ENCODE data around the gene SOBP.

GRCh38 chr6:107563694-107564588 is 74.0 kb downstream of the SOBP start:
- no peak for TF ChIP-seq ZNF274 (IDR thresholded peaks at IDR 0.05; ENCODE audit: low read depth, low read length)
- no peak for TF ChIP-seq YY1 (IDR thresholded peaks at IDR 0.05; ENCODE audit: insufficient read depth, insufficient read length)
